Measurements from ENCODE around the gene NRROS. TPM values are rescaled to one million over a fixed set of nuclear protein-coding genes. Genes with fewer than 3 reads are reported as not detected.
"Not testable (repeated sequence)": the region's sequence is repeated elsewhere in the genome, so short reads cannot be mapped to it uniquely, and the experiment has no call there.

Gene NRROS
- 10 to 100 TPM; 17.2 to 27.7 TPM for total RNA-seq

DNA sequence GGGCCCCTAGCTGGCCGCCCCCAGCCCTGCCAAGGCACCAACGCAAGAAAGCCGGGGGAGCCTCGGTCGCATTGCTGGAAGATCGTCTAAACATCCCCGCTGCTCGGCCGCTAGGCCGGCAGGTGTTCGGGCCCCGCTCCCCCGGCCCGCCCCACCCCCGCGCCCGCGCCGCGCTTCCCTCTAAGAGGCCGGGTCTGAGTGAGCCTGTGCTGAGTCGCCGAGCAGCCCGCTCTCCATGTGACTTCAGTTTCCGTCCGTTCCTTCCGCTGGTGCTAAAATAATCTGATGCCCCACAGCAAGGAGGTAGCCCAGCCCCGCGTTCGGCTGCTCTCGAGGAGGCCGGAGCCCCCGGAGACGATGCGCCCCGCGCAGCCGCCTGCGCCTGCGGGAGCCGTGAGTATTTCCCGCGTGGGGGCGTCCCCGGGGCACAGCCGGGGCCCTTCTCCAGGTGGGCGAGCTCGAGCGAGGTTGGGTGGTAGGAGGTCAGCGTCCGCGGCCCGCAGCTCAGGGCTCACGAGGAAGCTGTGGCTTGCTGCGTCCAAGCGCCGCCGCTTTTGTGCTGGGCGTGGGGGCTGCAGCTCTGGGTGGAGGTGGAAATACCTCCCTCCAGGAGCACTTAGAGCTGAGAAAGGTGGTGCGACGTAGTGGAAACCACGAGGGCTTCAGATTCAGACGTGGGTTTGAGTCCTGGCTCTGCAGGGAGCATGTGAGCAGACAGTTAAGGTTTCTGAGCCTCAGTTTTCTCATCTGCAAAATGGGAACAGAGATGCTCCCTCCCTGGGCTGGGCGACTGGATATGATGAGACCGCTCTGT is at the start of gene NRROS:
NRROS (plus strand) TSS at position 212 of the 814 bp plus-strand sequence. CDS start 14,846 bp downstream, outside the sequence.
- ATAC-seq: peak; percentile 57 to 69
- peak; percentile 62 to 77 for DNase-seq (ENCODE audit: low spot score in 2 of 2)
- Mint-ChIP-seq H3K36me3 (peaks cover 16 to 23% of the 10 kb centered on the region in 2 donors), H3K27ac (peak within 1 kb of the TSS; percentile 84 to 91), H3K9me3 (no peaks in the 10 kb centered on the region)

DNA sequence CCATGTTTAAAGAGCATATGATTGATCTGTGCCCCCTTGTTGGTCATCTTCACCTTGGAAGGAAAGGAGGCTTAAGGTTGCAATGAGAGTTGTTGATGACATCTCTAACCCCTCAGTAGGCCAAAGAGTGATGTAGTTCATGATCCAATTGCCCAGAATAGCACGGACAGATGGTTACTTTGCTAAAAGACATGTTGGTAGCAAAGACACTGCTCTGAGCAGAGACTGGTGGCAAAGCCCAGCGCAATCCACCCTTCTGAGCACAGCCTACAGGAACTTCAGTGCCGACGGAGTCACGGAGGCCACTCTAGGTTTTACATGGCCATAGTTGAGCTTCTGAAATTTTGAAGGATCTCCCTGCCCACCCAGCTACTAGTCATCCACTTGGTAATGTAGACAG is 49.2 kb upstream of the NRROS start:
- H3K27ac Mint-ChIP-seq: no peak overlapping the region

GRCh38 chr3:196596355-196596754 is 43.1 kb upstream of the NRROS start:
- Mint-ChIP-seq H3K9me3 (no peaks in the 10 kb centered on the region), H3K36me3 (no peaks in the 10 kb centered on the region), H3K27ac (no peak overlapping the region)
- DNase-seq (ENCODE audit: low spot score in 2 of 2): no peak
- ATAC-seq: no peak

More for the DNA sequence above, 49.2 kb upstream of the NRROS start:
- DNase-seq (ENCODE audit: low spot score in 2 of 2) (no peak), ATAC-seq (no peak)
- H3K36me3 Mint-ChIP-seq: peaks cover 0 to 5% of the 10 kb centered on the region in 2 donors
- no peaks in the 10 kb centered on the region for H3K9me3 Mint-ChIP-seq

DNA sequence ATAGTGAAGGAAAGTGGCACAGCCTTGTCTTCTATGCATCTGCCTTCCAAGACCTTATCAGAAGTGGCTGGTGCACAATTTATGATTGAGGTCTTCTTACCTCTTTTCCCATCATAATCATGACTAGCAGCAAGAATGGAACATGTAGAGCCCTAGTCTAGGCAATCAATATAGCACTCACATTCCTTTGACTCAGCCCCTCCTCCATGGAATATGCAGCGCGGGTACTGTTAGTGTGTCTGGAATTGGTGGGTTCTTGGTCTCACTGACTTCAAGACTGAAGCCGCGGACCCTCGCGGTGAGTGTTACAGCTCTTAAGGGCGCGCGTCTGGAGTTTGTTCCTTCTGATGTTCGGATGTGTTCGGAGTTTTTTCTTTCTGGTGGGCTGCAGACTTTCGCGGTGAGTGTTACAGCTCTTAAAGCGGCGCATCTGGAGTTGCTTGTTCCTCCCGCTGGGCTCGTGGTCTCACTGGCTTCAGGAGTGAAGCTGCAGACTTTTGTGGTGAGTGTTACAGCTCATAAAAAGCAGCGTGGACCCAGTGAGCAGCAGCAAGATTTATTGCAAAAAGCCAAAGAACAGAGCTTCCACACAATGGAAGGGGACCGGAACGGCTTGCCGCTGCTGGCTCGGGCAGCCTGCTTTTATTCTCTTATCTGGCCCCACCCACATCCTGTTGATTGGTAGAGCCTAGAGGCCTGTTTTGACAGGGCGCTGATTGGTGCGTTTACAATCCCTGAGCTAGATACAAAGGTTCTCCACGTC is 41.3 kb upstream of the NRROS start:
- H3K27ac Mint-ChIP-seq; H3K9me3 Mint-ChIP-seq; DNase-seq (ENCODE audit: low spot score in 2 of 2); H3K36me3 Mint-ChIP-seq; ATAC-seq: not testable (repeated sequence)

- Mint-ChIP-seq H3K36me3 (no peaks in the 10 kb centered on the region), H3K27ac (no peak overlapping the region), H3K9me3 (no peaks in the 10 kb centered on the region)
- no peak for DNase-seq (ENCODE audit: low spot score in 2 of 2)
- ATAC-seq: no peak
Measured at GRCh38 chr3:196599734-196600128, 39.8 kb upstream of the NRROS start.

DNA sequence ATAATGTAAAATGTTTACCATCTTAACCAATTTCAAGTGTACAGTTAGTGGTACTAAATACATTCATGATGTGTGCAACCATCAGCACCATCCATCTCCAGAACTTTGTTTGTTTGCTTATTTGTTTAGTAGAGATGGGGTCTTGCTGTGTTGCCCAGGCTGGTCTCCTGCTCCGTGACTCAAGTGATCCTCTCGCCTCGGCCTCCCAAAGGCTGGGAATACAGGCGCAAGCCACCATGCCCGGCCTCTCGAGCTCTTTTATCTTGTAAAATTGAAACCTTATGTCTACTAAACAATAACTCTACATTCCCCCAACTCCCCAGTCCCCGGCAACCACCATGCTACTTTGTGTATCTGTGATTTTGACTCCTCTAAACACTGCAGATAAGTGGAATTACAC is 39.1 kb upstream of the NRROS start:
- H3K27ac Mint-ChIP-seq: no peak overlapping the region
- DNase-seq (ENCODE audit: low spot score in 2 of 2): no peak
- ATAC-seq: no peak
- H3K36me3 Mint-ChIP-seq: no peaks in the 10 kb centered on the region
- H3K9me3 Mint-ChIP-seq: no peaks in the 10 kb centered on the region

GRCh38 chr3:196602673-196603072 is 36.8 kb upstream of the NRROS start:
- DNase-seq (ENCODE audit: low spot score in 2 of 2) (no peak), ATAC-seq (no peak)
- H3K27ac Mint-ChIP-seq: no peak overlapping the region
- H3K36me3 Mint-ChIP-seq: no peaks in the 10 kb centered on the region
- H3K9me3 Mint-ChIP-seq: no peaks in the 10 kb centered on the region

DNA sequence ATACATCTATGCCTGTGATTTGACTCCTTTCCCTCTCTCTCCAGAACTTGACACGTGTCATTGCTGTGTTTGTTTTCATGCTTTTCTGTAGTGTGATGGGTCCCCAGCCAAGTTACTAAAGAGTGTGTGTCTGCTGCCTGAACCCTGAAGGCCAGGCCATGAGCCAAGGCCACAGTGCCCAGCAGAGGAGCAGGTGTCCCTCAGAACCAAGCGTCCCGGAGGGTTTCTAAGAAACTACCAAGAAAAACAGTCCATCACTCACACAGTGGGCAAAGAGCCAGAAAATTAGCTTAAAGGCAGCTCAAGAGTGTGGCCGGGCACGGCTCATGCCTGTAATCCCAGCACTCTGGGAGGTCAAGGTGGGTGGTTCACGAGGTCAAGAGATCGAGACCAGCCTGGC is 35.8 kb upstream of the NRROS start:
- H3K27ac Mint-ChIP-seq: no peak overlapping the region
- ATAC-seq (no peak), DNase-seq (ENCODE audit: low spot score in 2 of 2) (no peak)
- H3K36me3 Mint-ChIP-seq: no peaks in the 10 kb centered on the region
- H3K9me3 Mint-ChIP-seq: no peaks in the 10 kb centered on the region

- peak; percentile 43 to 63 for ATAC-seq
- peak in 1 of 2 donors; percentile 24 for DNase-seq (ENCODE audit: low spot score in 2 of 2)
- Mint-ChIP-seq H3K27ac (no peak overlapping the region), H3K36me3 (no peaks in the 10 kb centered on the region), H3K9me3 (no peaks in the 10 kb centered on the region)
Measured at GRCh38 chr3:196604548-196604947, 34.9 kb upstream of the NRROS start.

DNA sequence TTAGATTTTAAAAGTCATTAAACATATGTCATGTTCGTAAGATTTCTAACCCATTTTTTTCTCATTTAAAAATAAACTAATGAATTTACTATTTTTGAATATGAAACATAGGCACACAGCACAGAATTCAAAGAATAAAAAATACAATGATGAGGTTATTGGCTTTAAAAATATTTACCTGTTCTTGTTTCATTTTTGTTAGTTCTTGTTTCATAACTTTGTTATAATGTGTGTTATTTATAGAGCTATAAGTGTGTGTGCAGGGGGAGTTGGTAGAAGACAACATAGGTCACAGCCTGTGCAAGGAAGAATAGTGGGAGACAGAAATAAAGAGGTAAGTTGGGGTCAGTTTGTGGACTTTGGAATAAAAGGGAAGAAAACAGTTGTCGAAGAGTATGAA is 30.8 kb upstream of the NRROS start:
- Mint-ChIP-seq H3K36me3 (no peaks in the 10 kb centered on the region), H3K9me3 (no peaks in the 10 kb centered on the region), H3K27ac (peak overlapping the region in 1 of 2 donors; percentile 79)
- DNase-seq (ENCODE audit: low spot score in 2 of 2): no peak
- no peak for ATAC-seq

GRCh38 chr3:196609343-196609775 is 30.1 kb upstream of the NRROS start:
- H3K36me3 Mint-ChIP-seq: no peaks in the 10 kb centered on the region
- DNase-seq (ENCODE audit: low spot score in 2 of 2) (peak; percentile 87 to 98), ATAC-seq (peak; percentile 96 to 97)
- H3K9me3 Mint-ChIP-seq: no peaks in the 10 kb centered on the region
- peak overlapping the region; percentile 39 to 79 for H3K27ac Mint-ChIP-seq

DNA sequence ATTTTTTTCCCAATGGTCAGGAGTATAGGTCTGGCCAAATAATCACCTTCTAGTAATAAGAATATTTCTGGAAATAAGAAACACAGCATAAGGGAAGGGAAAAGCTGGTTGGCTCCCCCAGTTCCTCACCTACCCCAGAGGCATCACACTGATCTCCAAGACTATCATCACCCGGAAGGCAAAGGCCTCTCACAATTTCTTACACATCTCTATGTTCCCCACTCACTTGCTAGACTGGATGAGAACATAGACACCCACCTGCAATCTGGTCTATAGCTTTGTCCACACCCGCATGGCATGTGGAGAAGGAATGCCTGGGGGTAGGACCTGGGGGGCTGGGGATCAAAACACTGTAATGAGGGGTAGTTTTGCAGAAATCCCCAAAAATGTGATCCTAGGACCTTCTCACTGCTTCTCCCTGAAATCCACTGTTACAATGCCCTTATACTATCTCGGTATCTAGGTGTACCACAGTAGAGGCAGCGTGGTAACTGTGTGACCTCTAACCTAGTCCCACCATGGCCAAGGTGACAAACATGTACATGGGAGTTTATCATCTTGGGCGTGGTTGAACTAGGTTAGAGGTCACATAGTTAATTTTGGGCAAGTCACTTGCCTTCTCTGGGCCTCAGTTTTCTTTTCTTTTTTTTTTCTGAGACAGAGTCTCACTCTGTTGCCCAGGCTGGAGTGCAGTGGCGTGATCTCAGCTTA is 29.5 kb upstream of the NRROS start:
- DNase-seq (ENCODE audit: low spot score in 2 of 2) (no peak), ATAC-seq (no peak)
- Mint-ChIP-seq H3K9me3 (no peaks in the 10 kb centered on the region), H3K27ac (peak overlapping the region; percentile 39 to 79), H3K36me3 (no peaks in the 10 kb centered on the region)

GRCh38 chr3:196611761-196612483 is 27.6 kb upstream of the NRROS start:
- peak overlapping the region; percentile 87 to 91 for H3K27ac Mint-ChIP-seq
- ATAC-seq: peak in 1 of 2 donors; percentile 35
- H3K36me3 Mint-ChIP-seq: no peaks in the 10 kb centered on the region
- DNase-seq (ENCODE audit: low spot score in 2 of 2): no peak
- H3K9me3 Mint-ChIP-seq: no peaks in the 10 kb centered on the region

GRCh38 chr3:196615234-196615633 is 24.3 kb upstream of the NRROS start:
- not testable (repeated sequence) for ATAC-seq; H3K27ac Mint-ChIP-seq; DNase-seq (ENCODE audit: low spot score in 2 of 2); H3K9me3 Mint-ChIP-seq; H3K36me3 Mint-ChIP-seq

DNA sequence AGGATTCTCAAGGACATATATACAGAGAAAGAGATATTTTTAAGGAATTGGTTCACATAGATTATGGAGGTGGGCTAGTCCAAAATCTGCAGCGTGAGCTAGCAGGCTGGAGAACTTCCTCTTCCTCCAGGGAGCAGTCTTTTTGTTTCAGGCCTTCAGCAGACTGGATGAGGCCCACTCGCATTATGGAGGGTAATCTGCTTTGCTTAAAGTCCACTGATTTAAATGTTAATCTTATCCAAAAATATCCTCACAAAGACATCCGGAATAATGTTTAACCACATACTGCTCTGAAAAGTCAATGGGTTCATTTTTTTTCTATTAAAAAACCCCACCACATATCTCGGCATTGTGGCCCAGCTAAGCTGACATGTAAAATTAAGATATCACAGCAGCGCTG is 22.2 kb upstream of the NRROS start:
- Mint-ChIP-seq H3K27ac (no peak overlapping the region), H3K36me3 (no peaks in the 10 kb centered on the region), H3K9me3 (no peaks in the 10 kb centered on the region)
- DNase-seq (ENCODE audit: low spot score in 2 of 2) (no peak), ATAC-seq (no peak)

DNA sequence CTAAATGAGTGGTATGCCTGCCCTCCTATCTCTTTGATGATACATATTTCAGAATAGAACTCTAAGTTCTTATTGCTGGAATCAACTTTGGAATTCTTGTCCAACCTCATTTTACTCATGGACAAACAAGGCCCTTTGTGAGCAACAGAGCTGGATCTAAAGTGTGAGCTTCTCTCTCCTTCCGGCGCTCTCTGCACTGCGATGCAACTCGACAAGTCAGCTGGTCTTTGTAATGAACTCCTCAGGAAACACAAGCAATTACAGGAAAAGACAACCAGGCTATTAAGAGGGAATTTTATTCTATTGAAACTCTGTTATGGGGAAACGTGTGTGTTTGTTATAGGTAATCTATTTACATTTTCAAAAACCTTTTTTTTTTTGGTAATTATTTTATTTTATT is 20.3 kb upstream of the NRROS start:
- DNase-seq (ENCODE audit: low spot score in 2 of 2) (peak in 1 of 2 donors; percentile 13), ATAC-seq (no peak)
- no peaks in the 10 kb centered on the region for H3K9me3 Mint-ChIP-seq
- H3K27ac Mint-ChIP-seq: peak overlapping the region; percentile 8 to 51
- H3K36me3 Mint-ChIP-seq: peaks cover 0 to under 1% of the 10 kb centered on the region in 2 donors
